Epithelial cell of proximal tubule (primary cell): ENCODE measurements around the gene RPP21. TPM values are rescaled to one million over a fixed set of nuclear protein-coding genes. Genes with fewer than 3 reads are reported as not detected.

ENCODE experiments used
- DNase-seq: peaks from one replicate; pipeline ENCODE4 v3.0.0-alpha.2; 2011; ENCODE audit warnings: low read depth
- H3K4me3 ChIP-seq: 2 replicates; pipeline ENCODE4 v1.5.1; 2011; ENCODE audit warnings: low read depth, mild to moderate bottlenecking, low read length
- CTCF ChIP-seq: conservative IDR thresholded peaks from 2 replicates; pipeline ENCODE4 v1.5.1; 2012; ENCODE audit warnings: low read depth, mild to moderate bottlenecking, low read length
- total RNA-seq: library from RNA; depleted of rRNA; stranded (reverse); fragments of >200 nt; gene quantifications from 2 replicates; pipeline ENCODE4 v1.2.3, GENCODE V29; 2015

RPP21 gene
- total RNA-seq, 1 donor from 2014 or later = 99.0 TPM

GRCh38 chr6:30378290-30378937, 33.5 kb downstream of the RPP21 start:
- DNase-seq = no peak
- no peak for TF ChIP-seq CTCF
- no peak overlapping the region for H3K4me3 ChIP-seq

DNA sequence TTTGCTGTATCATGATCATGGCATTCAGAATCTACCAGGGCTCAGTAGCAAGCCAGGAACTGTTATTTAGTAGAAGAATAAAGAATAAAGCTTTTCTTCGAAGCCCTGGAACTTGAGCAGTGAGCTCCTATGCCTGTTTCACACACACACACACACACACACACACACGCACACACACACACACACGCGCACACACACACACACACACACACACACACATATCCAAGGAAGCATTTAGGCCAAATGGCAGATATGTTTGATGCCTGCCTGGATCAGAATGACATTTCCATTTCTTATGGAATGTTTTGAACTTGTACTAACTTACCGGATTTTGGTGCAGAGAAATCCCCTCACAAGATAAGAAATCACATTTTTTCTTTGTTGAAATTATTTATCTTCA, 35.5 kb downstream of the RPP21 start:
- DNase-seq = no peak
- H3K4me3 ChIP-seq = no peak overlapping the region
- TF ChIP-seq CTCF = no peak

- DNase-seq = no peak
- no peak for TF ChIP-seq CTCF
Measured at GRCh38 chr6:30386166-30386565, 41.2 kb downstream of the RPP21 start.

DNA sequence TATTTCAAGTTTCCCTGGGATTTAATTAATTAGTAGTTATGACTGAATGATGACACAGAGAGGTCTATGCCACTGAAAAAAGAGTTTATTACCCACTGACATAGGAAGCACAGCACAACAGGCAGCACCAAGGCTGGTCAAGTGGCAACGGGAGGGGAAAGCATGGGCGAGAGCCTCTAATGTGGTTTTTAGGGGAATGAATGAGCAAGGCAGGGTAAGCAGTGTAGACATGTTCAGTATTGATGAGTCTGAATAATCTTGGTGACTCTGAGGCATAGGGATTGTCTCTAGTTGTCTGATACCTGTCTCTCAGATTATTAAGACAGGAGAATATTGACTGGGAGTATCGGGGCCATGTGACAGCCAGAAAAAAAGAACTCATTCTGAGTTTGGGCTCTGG, 46.3 kb downstream of the RPP21 start:
- H3K4me3 ChIP-seq = no peak overlapping the region
- no peak for TF ChIP-seq CTCF
- no peak for DNase-seq

More at GRCh38 chr6:30386166-30386565, 41.2 kb downstream of the RPP21 start:
- no peak overlapping the region for H3K4me3 ChIP-seq

DNA sequence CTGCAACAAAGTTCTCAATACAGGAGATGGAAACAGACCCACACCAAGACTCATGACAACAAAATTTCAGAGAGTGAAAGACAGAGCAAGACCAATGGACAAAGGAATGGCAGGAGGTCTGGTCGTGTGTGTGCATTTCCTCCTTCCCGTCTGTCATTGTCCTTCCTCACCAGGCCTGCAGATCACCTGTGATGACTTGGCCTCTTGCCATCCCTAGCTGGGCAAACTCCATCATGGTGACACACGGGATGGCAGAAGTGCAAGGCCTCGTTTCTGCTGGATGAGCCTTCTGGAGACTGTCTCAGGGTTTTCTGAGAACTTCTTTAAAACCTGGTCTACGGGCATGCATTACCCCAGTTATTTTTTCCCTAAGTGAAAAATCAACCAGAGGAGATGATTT, 49.2 kb downstream of the RPP21 start:
- H3K4me3 ChIP-seq = no peak overlapping the region
- DNase-seq = no peak
- no peak for TF ChIP-seq CTCF

Other genes with a start within 250 kb of the RPP21 start
- not detected in 2 replicates for gene TRIM31, start 232.1 kb upstream of the RPP21 start, total RNA-seq
- gene TRIM40, start 209.0 kb upstream of the RPP21 start, total RNA-seq = not detected in 2 replicates
- gene TRIM10, start 183.9 kb upstream of the RPP21 start, total RNA-seq = not detected in 2 replicates
- gene TRIM15, start 181.6 kb upstream of the RPP21 start, total RNA-seq = not detected in 2 replicates
- gene TRIM26, start 131.8 kb upstream of the RPP21 start, total RNA-seq = 14.7 and 35.1 TPM in 2 replicates
- gene TRIM39, start 18.2 kb upstream of the RPP21 start, total RNA-seq = 9.8 and 14.2 TPM in 2 replicates
- gene HLA-E, start 144.4 kb downstream of the RPP21 start, total RNA-seq = 56.9 and 93.3 TPM in 2 replicates
- gene GNL1, start 211.3 kb downstream of the RPP21 start, total RNA-seq = 46.1 and 46.3 TPM in 2 replicates
- gene PRR3, start 212.1 kb downstream of the RPP21 start, total RNA-seq = 4.6 and 5.2 TPM in 2 replicates
- gene ABCF1, start 226.3 kb downstream of the RPP21 start, total RNA-seq = 49.0 and 70.5 TPM in 2 replicates